Spleen (tissue), 7 donors: ENCODE measurements around the gene CYP26A1.

ENCODE experiments used
- CTCF ChIP-seq, 11 experiments: fragments of 200-600 bp in 7 of 11; fragments of 450-650 bp in 4 of 11; sonication (generic) in 4 of 11; IDR thresholded peaks in 8 of 11; conservative IDR thresholded peaks in 3 of 11; 1 replicate in 7 of 11; 2 replicates in 4 of 11; pipeline versions ENCODE4 v1.4.0 to v1.8.0; 2016 to 2021; ENCODE audit warnings: antibody characterized with exemption in 11 of 11, inconsistent platforms in 4 of 11, mild to moderate bottlenecking in 1 of 11
- POLR2A ChIP-seq, 3 donors: fragments of 450-650 bp; IDR thresholded peaks; one replicate each; pipeline ENCODE4 v1.5.1; 2017; ENCODE audit warnings: antibody characterized with exemption in 3 of 3, mild to moderate bottlenecking in 1 of 3
- POLR2AphosphoS5 ChIP-seq, 3 donors: sonication (generic); formaldehyde crosslinking; IDR thresholded peaks; one replicate each; pipeline ENCODE4 v1.5.1; 2017; ENCODE audit warnings: antibody characterized with exemption in 3 of 3
- donor health status: DM: no; HTN: no; CAD: no; lungs with moderate emphysema.
- donor health status: DM: no; HTN: no; CAD: no.
- donor health status: DM: no; HTN: no; CAD: no.

GRCh38 chr10:93073539-93074146, at the start of gene CYP26A1:
- TF ChIP-seq CTCF (IDR thresholded peaks at IDR 0.05 in 8 of 11, conservative IDR thresholded peaks at IDR 0.05 in 3 of 11) (no peak), POLR2A (IDR thresholded peaks at IDR 0.05) (no peak), POLR2AphosphoS5 (IDR thresholded peaks at IDR 0.05) (no peak)
